Stomach (tissue), 4 donors: ENCODE measurements around the gene PNMA8B.

Experiments
- CTCF ChIP-seq, 7 experiments: fragments of 450-650 bp in 4 of 7; fragments of 200-600 bp in 3 of 7; sonication (generic) in 3 of 7; IDR thresholded peaks; one replicate each; pipeline ENCODE4 v1.5.1; 2016 to 2019; ENCODE audit warnings: antibody characterized with exemption in 7 of 7, control low read depth in 2 of 7, mild to moderate bottlenecking in 1 of 7
- EP300 ChIP-seq: sonication (generic); formaldehyde crosslinking; IDR thresholded peaks from one replicate; pipeline ENCODE4 v1.6.1; 2017; ENCODE audit warnings: antibody characterized with exemption
- POLR2A ChIP-seq, 4 donors: fragments of 450-650 bp; IDR thresholded peaks; one replicate each; pipeline ENCODE4 v1.6.1; 2016; ENCODE audit warnings: antibody characterized with exemption in 4 of 4, control low read depth in 2 of 4, mild to moderate bottlenecking in 1 of 4, moderate library complexity in 1 of 4
- POLR2AphosphoS5 ChIP-seq, 3 donors: sonication (generic); formaldehyde crosslinking; IDR thresholded peaks; one replicate each; pipeline ENCODE4 v1.6.1; 2016; ENCODE audit warnings: antibody characterized with exemption in 3 of 3

- TF ChIP-seq EP300: no peak
- TF ChIP-seq CTCF (IDR thresholded peaks at IDR 0.05): no peak
- TF ChIP-seq POLR2A (IDR thresholded peaks at IDR 0.05): no peak
- TF ChIP-seq POLR2AphosphoS5 (IDR thresholded peaks at IDR 0.05): no peak
Measured at GRCh38 chr19:46463516-46463915, 32.2 kb downstream of the PNMA8B start.
